Measurements from ENCODE around the gene NUDT19.
"Not testable (repeated sequence)": the region's sequence is repeated elsewhere in the genome, so short reads cannot be mapped to it uniquely, and the experiment has no call there.

Gene NUDT19

GRCh38 chr19:32711747-32712146 lies 20.1 kb downstream of the NUDT19 start:
- no peak for DNase-seq (ENCODE audit: low read depth)
- no peak overlapping the region for H3K4me3 ChIP-seq (ENCODE audit: control insufficient read depth, low read depth, low read length)
- no peak for TF ChIP-seq CTCF (IDR thresholded peaks at IDR 0.05; ENCODE audit: control insufficient read depth, insufficient read depth, low read depth, low read length, missing control alignments)

GRCh38 chr19:32716203-32716602 lies 24.6 kb downstream of the NUDT19 start:
- not testable (repeated sequence) for H3K4me3 ChIP-seq (ENCODE audit: control insufficient read depth, low read depth, low read length); DNase-seq (ENCODE audit: low read depth)

- H3K4me3 ChIP-seq (ENCODE audit: control insufficient read depth, low read depth, low read length), result no peak overlapping the region
- no peak for DNase-seq (ENCODE audit: low read depth)
- TF ChIP-seq CTCF (IDR thresholded peaks at IDR 0.05; ENCODE audit: control insufficient read depth, insufficient read depth, low read depth, low read length, missing control alignments), result no peak
Observed at GRCh38 chr19:32717496-32717895, 25.9 kb downstream of the NUDT19 start.

GRCh38 chr19:32718286-32718685 lies 26.7 kb downstream of the NUDT19 start:
- DNase-seq (ENCODE audit: low read depth), result no peak
- TF ChIP-seq CTCF (IDR thresholded peaks at IDR 0.05; ENCODE audit: control insufficient read depth, insufficient read depth, low read depth, low read length, missing control alignments), result no peak
- no peak overlapping the region for H3K4me3 ChIP-seq (ENCODE audit: control insufficient read depth, low read depth, low read length)

- no peak for DNase-seq (ENCODE audit: low read depth)
- TF ChIP-seq CTCF (IDR thresholded peaks at IDR 0.05; ENCODE audit: control insufficient read depth, insufficient read depth, low read depth, low read length, missing control alignments), result no peak
- H3K4me3 ChIP-seq (ENCODE audit: control insufficient read depth, low read depth, low read length), result no peak within 1 kb of the TSS
Observed at GRCh38 chr19:32719611-32720059, 28.0 kb downstream of the NUDT19 start, which contains the start of gene TDRD12. TDRD12 (plus strand) TSS chr19:32719767; CDS start chr19:32720073, 306 bp downstream.

GRCh38 chr19:32720216-32720935 lies 28.8 kb downstream of the NUDT19 start:
- no peak for TF ChIP-seq CTCF (IDR thresholded peaks at IDR 0.05; ENCODE audit: control insufficient read depth, insufficient read depth, low read depth, low read length, missing control alignments)
- H3K4me3 ChIP-seq (ENCODE audit: control insufficient read depth, low read depth, low read length), result no peak overlapping the region
- DNase-seq (ENCODE audit: low read depth), result no peak

GRCh38 chr19:32720936-32721250 lies 29.3 kb downstream of the NUDT19 start:
- DNase-seq (ENCODE audit: low read depth), result no peak
- H3K4me3 ChIP-seq (ENCODE audit: control insufficient read depth, low read depth, low read length), result no peak overlapping the region
- TF ChIP-seq CTCF (IDR thresholded peaks at IDR 0.05; ENCODE audit: control insufficient read depth, insufficient read depth, low read depth, low read length, missing control alignments), result no peak

Measured in AG09309 (cell line).